GM23338 (cell line): Measurements from ENCODE around the gene SMAGP. TPM values are rescaled to one million over a fixed set of nuclear protein-coding genes. Genes with fewer than 3 reads are reported as not detected.

Experiments used
- ATAC-seq: fragments of 200-7000 bp; cut with Tn5 transposase; 3 replicates; pipeline ENCODE4 v1.9.1; 2020
- DNase-seq: peaks from one replicate; pipeline ENCODE4 v3.0.0-alpha.2; 2015; ENCODE audit warnings: low spot score
- H2AFZ ChIP-seq: fragments of 200-600 bp; sonication (generic); 2 replicates; pipeline ENCODE4 v1.8.0; 2016; ENCODE audit warnings: antibody characterized with exemption, mild to moderate bottlenecking, moderate library complexity
- H3F3A ChIP-seq: fragments of 200-600 bp; sonication (generic); replicated peaks from 2 replicates; pipeline ENCODE4 v1.8.0; 2017; ENCODE audit warnings: antibody characterized with exemption, mixed run types, low read depth
- H3K27ac ChIP-seq: fragments of 200-600 bp; sonication (generic); 2 replicates; pipeline ENCODE4 v1.6.1; 2016; ENCODE audit warnings: low read depth
- H3K27me3 ChIP-seq: fragments of 200-600 bp; sonication (generic); 2 replicates; pipeline ENCODE4 v1.8.0; 2016; ENCODE audit warnings: mild to moderate bottlenecking, mixed run types, moderate library complexity; ENCODE audit not compliant: insufficient read depth
- H3K36me3 ChIP-seq: fragments of 200-600 bp; sonication (generic); 2 replicates; pipeline ENCODE4 v1.8.0; 2016; ENCODE audit warnings: mild to moderate bottlenecking; ENCODE audit not compliant: insufficient read depth
- H3K4me1 ChIP-seq: fragments of 200-600 bp; sonication (generic); 2 replicates; pipeline ENCODE4 v1.8.0; 2016; ENCODE audit warnings: mild to moderate bottlenecking, moderate library complexity; ENCODE audit not compliant: insufficient read depth
- H3K4me2 ChIP-seq: fragments of 200-600 bp; sonication (generic); 2 replicates; pipeline ENCODE4 v1.7.1; 2017; ENCODE audit warnings: mixed run types
- H3K4me3 ChIP-seq: fragments of 200-600 bp; sonication (generic); 2 replicates; pipeline ENCODE4 v1.6.1; 2016; ENCODE audit warnings: mixed run types
- H3K79me2 ChIP-seq: fragments of 200-600 bp; sonication (generic); replicated peaks from 2 replicates; pipeline ENCODE4 v1.8.0; 2017; ENCODE audit warnings: mild to moderate bottlenecking; ENCODE audit not compliant: insufficient read depth
- H3K9me2 ChIP-seq: fragments of 200-600 bp; sonication (generic); 2 replicates; pipeline ENCODE4 v1.8.0; 2017; ENCODE audit not compliant: insufficient read depth
- H4K20me1 ChIP-seq: fragments of 200-600 bp; sonication (generic); replicated peaks from 2 replicates; pipeline ENCODE4 v1.8.0; 2017; ENCODE audit warnings: mild to moderate bottlenecking; ENCODE audit not compliant: insufficient read depth
- H3K27ac Mint-ChIP-seq: 2 replicates; pipeline ENCODE4 v1.8.0; 2020; ENCODE audit warnings: inconsistent platforms, mild to moderate bottlenecking, moderate library complexity, mixed read lengths
- H3K27me3 Mint-ChIP-seq: 3 replicates; pipeline ENCODE4 v1.8.0; 2022; ENCODE audit warnings: low read depth, mild to moderate bottlenecking, moderate library complexity, mixed read lengths, inconsistent platforms; ENCODE audit not compliant: insufficient read depth, poor library complexity
- H3K36me3 Mint-ChIP-seq: 3 replicates; pipeline ENCODE4 v1.8.0; 2021; ENCODE audit warnings: low read depth, mild to moderate bottlenecking, inconsistent platforms, moderate library complexity, mixed read lengths
- H3K4me1 Mint-ChIP-seq: 3 replicates; pipeline ENCODE4 v1.8.0; 2020; ENCODE audit warnings: mild to moderate bottlenecking, inconsistent platforms, mixed read lengths
- H3K4me3 Mint-ChIP-seq: 3 replicates; pipeline ENCODE4 v1.8.0; 2021; ENCODE audit warnings: moderate library complexity, mild to moderate bottlenecking, inconsistent platforms, mixed read lengths
- H3K9me3 Mint-ChIP-seq: 3 replicates; pipeline ENCODE4 v1.8.0; 2020; ENCODE audit warnings: moderate library complexity, mild to moderate bottlenecking, inconsistent platforms, mixed read lengths
- CREB1 ChIP-seq: fragments of 250-450 bp; sonication (Bioruptor Pico); IDR thresholded peaks from 2 replicates; pipeline ENCODE4 v1.5.0; 2020; ENCODE audit warnings: low read depth, mild to moderate bottlenecking, moderate library complexity
- CTCF ChIP-seq, 2 experiments: fragments of 200-600 bp in 1 of 2; sonication (generic) in 1 of 2; conservative IDR thresholded peaks; 2 replicates each; pipeline versions ENCODE4 v1.5.1 to v1.6.1; 2016 to 2017; ENCODE audit warnings: antibody characterized with exemption in 2 of 2, low read depth in 2 of 2, mild to moderate bottlenecking in 2 of 2, moderate library complexity in 1 of 2
- EZH2 ChIP-seq: fragments of 200-600 bp; sonication (generic); IDR thresholded peaks from one replicate; pipeline ENCODE4 v1.8.0; 2017; ENCODE audit warnings: antibody characterized with exemption, mild to moderate bottlenecking, low read depth; ENCODE audit not compliant: unreplicated experiment
- EZH2phosphoT487 ChIP-seq: fragments of 200-600 bp; sonication (generic); IDR thresholded peaks from one replicate; pipeline ENCODE4 v1.8.1; 2018; ENCODE audit warnings: antibody characterized with exemption; ENCODE audit not compliant: unreplicated experiment
- JUNB ChIP-seq: IDR thresholded peaks from one replicate; pipeline ENCODE4 v1.6.1; 2016; ENCODE audit warnings: antibody characterized with exemption; ENCODE audit not compliant: unreplicated experiment
- POLR2AphosphoS5 ChIP-seq: IDR thresholded peaks from 2 replicates; pipeline ENCODE4 v1.6.1; 2016; ENCODE audit warnings: antibody characterized with exemption, low read depth
- STAT1 ChIP-seq: IDR thresholded peaks from one replicate; pipeline ENCODE4 v1.6.1; 2016; ENCODE audit warnings: antibody characterized with exemption; ENCODE audit not compliant: unreplicated experiment
- ZNF114 ChIP-seq: fragments of 250-450 bp; sonication (Bioruptor Pico); IDR thresholded peaks from 2 replicates; pipeline ENCODE4 v1.5.0; 2020; ENCODE audit warnings: mild to moderate bottlenecking, moderate library complexity
- ZNF462 ChIP-seq: fragments of 250-450 bp; sonication (Bioruptor Pico); IDR thresholded peaks from 2 replicates; pipeline ENCODE4 v1.5.0; 2020; ENCODE audit warnings: mild to moderate bottlenecking, moderate library complexity
- polyA plus RNA-seq: library from polyadenylated mRNA; unstranded; fragments of >200 nt; fragmentation: Nextera tagmentation; extraction: Ambion mirVana; gene quantifications from 2 replicates; pipeline ENCODE4 v1.2.1, GENCODE V29; 2016
- total RNA-seq: library from RNA; depleted of rRNA; stranded (reverse); fragments of >200 nt; shearing (Covaris generic); gene quantifications from 2 replicates; pipeline ENCODE4 v1.2.3, GENCODE V29; 2014
- TF ChIP-seq, protein P1 (sequence below): IDR thresholded peaks from one replicate; pipeline ENCODE4 v1.6.1; 2018; ENCODE audit warnings: antibody characterized with exemption; ENCODE audit not compliant: unreplicated experiment

Gene SMAGP
- total and polyA plus RNA-seq, 2 experiments from 2014 or later, result 4.7 to 8.2 TPM

- Histone ChIP-seq H2AFZ (0 out of 2 replicates have a peak overlapping the region, but pooled peaks have one; percentile 80), H3F3A (peaks cover 18% of the 10 kb centered on the region; the same call in 1 of the 2 replicates), H3K27me3 (no peaks in the 10 kb centered on the region), H3K79me2 (peaks cover 16% of the 10 kb centered on the region; the same call in 1 of the 2 replicates), H3K4me3 (peak overlapping the region; percentile 63), H4K20me1 (no peaks in the 10 kb centered on the region), H3K36me3 (no peaks in the 10 kb centered on the region), H3K4me1 (peaks cover 22% of the 10 kb centered on the region), H3K27ac (peak overlapping the region; percentile 94), H3K4me2 (peak overlapping the region; percentile 86), H3K9me2 (no peaks in the 10 kb centered on the region)
- Mint-ChIP-seq H3K27ac (no peak overlapping the region; the same call in 1 of the 2 replicates), H3K36me3 (no peaks in the 10 kb centered on the region), H3K27me3 (peaks cover 2% of the 10 kb centered on the region), H3K4me1 (peaks cover 17% of the 10 kb centered on the region), H3K4me3 (peak overlapping the region; percentile 75), H3K9me3 (no peaks in the 10 kb centered on the region)
- ATAC-seq (peak; percentile 71), DNase-seq (peak; percentile 65)
- TF ChIP-seq ZNF114, result no peak
- TF ChIP-seq CREB1 (CRISPR knock-in tag), result no peak
- TF ChIP-seq STAT1, result no peak
- TF ChIP-seq EZH2, result no peak
- peak; percentile 19; the same call in 1 of the 2 replicates for TF ChIP-seq POLR2AphosphoS5
- no peak for TF ChIP-seq EZH2phosphoT487
- TF ChIP-seq ZNF462 (CRISPR knock-in tag), result no peak
- TF ChIP-seq CTCF (conservative IDR thresholded peaks at IDR 0.05; ENCODE audit: low read depth in 2 of 2), result peak; percentile 16 to 54; a peak in 2 of 4 replicates
- TF ChIP-seq, protein P1, sequence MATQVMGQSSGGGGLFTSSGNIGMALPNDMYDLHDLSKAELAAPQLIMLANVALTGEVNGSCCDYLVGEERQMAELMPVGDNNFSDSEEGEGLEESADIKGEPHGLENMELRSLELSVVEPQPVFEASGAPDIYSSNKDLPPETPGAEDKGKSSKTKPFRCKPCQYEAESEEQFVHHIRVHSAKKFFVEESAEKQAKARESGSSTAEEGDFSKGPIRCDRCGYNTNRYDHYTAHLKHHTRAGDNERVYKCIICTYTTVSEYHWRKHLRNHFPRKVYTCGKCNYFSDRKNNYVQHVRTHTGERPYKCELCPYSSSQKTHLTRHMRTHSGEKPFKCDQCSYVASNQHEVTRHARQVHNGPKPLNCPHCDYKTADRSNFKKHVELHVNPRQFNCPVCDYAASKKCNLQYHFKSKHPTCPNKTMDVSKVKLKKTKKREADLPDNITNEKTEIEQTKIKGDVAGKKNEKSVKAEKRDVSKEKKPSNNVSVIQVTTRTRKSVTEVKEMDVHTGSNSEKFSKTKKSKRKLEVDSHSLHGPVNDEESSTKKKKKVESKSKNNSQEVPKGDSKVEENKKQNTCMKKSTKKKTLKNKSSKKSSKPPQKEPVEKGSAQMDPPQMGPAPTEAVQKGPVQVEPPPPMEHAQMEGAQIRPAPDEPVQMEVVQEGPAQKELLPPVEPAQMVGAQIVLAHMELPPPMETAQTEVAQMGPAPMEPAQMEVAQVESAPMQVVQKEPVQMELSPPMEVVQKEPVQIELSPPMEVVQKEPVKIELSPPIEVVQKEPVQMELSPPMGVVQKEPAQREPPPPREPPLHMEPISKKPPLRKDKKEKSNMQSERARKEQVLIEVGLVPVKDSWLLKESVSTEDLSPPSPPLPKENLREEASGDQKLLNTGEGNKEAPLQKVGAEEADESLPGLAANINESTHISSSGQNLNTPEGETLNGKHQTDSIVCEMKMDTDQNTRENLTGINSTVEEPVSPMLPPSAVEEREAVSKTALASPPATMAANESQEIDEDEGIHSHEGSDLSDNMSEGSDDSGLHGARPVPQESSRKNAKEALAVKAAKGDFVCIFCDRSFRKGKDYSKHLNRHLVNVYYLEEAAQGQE, result no peak
- no peak for TF ChIP-seq JUNB
Measured at GRCh38 chr12:51217133-51217967, 52.9 kb downstream of the SMAGP start.
